ENCODE measurements around the gene RHNO1.
"Not testable (repeated sequence)": the region's sequence is repeated elsewhere in the genome, so short reads cannot be mapped to it uniquely, and the experiment has no call there.

The RHNO1 gene

GRCh38 chr12:2860170-2860569 lies 16.9 kb upstream of the RHNO1 start:
- no peak for DNase-seq

DNA sequence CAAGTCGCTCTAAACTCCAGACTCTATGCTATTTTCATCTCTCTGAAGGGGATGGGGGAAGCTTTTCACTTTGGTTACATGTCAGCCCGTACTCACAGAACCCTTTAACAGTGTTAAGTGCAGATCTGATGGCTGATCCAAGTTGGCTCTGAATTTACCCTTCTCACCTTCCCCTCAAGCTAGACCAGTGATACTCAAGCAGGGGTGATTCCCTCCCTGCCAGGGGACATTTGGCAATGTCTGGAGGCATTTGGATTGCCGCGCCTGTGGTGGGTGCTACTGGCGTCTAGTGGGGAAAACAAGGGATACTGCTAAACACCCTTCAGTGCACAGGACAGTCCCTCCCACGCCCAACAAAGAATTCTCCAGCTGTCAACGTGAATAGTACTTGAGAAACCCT lies 14.1 kb upstream of the RHNO1 start:
- DNase-seq = no peak

- DNase-seq = not testable (repeated sequence)
Observed at GRCh38 chr12:2863402-2863801, 13.6 kb upstream of the RHNO1 start.

DNA sequence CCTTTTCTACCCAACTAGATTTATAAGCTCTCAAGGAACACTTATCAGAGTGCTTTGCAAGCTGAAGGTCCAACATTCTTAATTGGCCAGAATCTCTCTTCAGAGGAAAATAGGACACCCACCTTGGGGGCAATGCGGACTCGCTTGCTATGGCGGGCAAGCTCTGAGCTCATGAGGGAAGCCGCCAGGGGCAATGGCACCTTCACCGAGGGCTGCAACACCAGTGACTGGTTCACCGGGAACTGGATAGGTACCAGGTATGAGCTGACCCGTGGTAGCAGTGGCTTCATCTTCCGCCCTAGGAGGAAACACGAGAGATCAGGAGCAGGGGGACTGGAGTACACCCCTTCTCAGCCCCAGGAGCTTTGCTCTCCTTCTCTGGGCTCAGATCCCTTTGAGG lies 12.8 kb upstream of the RHNO1 start:
- DNase-seq = no peak

GRCh38 chr12:2868986-2869632 lies 7.9 kb upstream of the RHNO1 start:
- DNase-seq = not testable (repeated sequence)

- no peak for DNase-seq
Observed at GRCh38 chr12:2876431-2877046, 484 bp upstream of the RHNO1 start.

- DNase-seq = no peak
Observed at GRCh38 chr12:2877953-2878732, 1.1 kb downstream of the RHNO1 start.

DNA sequence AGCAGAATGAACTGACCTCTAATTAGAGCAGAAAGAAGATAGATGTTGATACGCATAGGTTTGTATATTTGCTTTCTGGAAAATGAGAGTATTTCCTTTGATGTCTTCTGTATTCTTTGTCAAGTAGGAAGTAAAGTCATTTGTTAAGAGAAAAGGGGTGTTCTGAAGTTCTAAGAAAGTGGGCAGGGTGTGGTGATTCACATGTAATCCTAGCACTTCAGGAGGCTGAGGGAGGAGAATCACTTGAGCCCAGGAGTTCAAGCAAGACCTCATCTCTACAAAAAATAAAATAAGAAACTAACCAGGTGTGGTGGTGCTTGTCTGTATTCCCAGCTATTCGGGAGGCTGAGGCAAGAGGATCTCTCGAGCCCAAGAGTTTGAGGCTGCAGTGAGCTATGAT lies 2.8 kb downstream of the RHNO1 start:
- no peak for DNase-seq

GRCh38 chr12:2884810-2885209 lies 7.8 kb downstream of the RHNO1 start:
- DNase-seq = no peak

DNA sequence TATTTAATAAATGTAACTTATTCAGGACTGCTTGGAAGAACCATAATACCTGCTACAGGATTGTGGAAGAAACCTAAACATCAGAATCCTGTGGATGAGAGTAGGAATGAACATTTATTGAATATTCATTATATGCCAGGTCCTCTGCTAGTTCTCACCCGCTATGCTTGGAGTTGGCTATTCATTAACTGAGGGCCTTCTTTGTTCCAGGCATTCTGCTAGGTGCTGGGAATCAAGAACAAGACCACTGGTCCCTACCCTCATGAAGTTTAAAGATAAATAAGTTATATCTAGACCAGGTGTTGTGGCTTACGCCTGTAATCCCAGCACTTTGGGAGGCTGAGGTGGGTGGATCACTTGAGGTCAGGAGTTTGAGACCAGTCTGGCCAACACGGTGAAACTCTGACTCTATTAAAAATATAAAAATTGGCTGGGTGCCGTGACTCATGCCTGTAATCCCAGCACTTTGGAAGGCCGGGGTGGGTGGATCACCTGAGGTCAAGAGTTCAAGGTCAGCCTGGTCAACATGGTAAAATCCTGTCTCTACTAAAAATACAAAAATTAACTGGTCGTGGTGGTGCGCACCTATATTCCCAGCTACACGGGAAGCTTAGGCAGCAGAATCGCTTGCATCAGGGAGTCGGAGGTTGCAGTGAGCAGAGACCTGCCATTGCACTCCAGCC lies 9.9 kb downstream of the RHNO1 start:
- no peak for DNase-seq

- DNase-seq = no peak
Observed at GRCh38 chr12:2890001-2890387, 13.0 kb downstream of the RHNO1 start.

DNA sequence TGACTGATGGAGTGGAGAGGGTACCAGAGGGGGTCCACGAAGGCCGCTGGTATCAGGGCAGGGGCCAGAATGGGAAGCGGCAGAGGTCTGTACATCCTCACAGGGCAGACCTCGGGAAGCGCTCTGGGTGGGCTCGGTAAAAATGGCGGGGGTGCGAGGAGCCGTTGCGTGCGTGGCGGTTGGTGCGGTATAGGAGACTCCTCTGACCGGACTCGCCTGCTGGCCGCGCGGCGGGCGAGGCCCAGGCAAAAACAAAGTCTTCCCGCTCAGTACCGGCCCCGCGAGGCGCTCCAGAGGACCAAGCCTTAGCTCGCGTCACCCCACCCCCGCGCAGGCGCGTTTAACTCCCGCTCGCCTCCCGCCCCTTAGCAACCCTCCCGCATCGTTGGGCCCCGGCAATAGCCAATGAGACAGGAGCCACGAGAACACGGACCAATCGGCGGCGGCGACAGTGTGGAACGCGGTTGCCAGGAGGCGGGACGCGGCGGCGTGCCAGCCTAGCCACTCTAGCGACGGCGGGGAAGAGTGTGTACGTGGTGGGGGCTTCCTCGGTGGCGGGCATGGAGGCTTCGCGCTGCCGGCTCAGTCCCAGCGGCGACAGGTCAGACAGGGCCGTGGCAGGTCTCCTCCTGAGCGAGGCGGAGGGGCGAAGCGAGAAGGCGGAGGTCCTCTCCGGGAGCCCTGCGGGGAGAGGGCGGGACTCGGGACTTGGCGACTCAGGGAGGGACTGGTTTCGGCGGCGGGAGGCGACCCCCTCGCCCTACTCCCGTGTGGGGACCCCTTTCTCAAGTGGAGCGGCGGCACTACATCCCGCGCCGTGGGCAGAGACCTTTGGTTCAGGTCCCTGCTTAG lies 13.6 kb downstream of the RHNO1 start, which contains the start of gene TULP3:
TULP3 (plus strand) TSS at position 504 of the 852 bp plus-strand sequence; CDS start at position 561, 57 bp downstream.
- DNase-seq = peak; percentile 54

- DNase-seq = no peak
Observed at GRCh38 chr12:2891240-2892053, 14.4 kb downstream of the RHNO1 start.

DNA sequence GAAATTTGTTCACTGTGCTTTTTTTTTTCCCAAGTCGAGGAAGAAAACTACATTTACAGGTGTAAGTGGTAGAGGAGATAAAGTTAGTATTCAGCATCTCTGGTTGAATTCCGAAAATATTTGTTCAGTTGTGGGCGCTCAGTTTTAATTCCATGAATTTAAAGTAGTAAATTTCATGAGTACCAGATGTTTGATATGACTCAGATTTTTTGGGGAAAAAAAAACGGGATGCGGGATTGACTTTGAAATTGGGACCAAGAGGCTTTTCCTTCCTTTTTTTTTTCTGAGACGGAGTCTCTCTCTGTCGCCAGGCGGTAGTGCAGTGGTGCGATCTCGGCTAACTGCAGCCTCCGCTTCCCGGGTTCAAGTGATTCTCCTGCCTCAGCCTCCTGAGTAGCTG lies 15.2 kb downstream of the RHNO1 start:
- DNase-seq = no peak

- no peak for DNase-seq
Observed at GRCh38 chr12:2893007-2893406, 16.0 kb downstream of the RHNO1 start.

DNA sequence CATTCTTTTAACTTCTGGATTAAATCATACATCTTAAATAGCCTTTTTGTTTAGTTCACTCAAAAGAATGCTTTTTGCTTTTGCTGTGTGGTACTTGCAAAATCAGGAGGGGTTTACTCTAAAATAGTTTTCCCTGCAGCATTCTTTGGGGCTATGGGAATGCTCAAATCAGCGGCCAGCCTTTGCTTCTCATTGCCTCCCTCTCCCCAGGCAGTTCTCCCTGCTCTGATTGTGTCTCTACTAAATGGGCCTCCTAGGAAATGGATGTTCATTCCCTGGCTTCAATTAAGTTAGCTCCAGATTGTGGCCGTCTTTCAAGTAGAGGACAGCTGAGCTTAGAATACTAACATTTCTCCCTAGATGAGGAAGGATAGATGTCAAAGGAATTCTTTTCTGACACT lies 18.0 kb downstream of the RHNO1 start:
- DNase-seq = no peak

- DNase-seq = no peak
Observed at GRCh38 chr12:2895511-2895910, 18.5 kb downstream of the RHNO1 start.

DNA sequence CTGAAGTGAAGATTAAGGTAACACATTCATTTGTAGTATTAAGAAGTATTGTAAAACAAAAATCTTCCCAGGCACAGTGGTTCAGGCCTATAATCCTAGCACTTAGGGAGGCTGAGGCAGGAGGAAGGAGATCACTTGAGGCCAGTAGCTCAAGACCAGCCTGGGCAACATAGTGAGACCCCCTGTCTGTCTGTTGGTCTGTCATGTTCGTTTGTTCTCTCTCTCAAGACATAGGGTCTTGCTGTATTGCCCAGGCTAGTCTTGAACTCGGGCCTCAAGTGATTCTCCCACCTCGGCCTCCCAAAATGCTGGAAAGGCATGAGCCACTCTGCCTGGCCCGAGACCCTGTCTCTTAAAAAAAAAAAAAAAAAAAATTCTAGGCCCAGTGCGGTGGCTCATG lies 20.4 kb downstream of the RHNO1 start:
- DNase-seq = no peak

DNA sequence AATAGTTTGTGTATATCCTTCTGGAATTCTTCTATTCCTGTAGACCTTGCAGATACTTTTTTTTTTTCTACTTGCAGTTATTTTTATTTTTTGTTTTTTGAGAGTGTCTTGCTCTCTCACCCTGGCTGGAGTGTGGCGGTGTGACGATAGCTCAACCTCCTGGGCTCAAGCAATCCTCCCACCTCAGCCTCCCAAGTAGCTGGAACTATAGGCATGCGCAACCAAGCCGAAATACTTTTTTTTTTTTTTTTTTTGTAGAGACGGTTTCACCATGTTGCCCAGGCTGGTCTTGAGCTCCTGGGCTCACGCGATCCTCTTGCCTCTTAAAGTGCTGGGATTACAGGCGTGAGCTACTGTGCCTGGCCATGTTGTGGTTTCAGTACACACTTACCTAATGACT lies 23.6 kb downstream of the RHNO1 start:
- DNase-seq = no peak

- no peak for DNase-seq
Observed at GRCh38 chr12:2902272-2902880, 25.4 kb downstream of the RHNO1 start.

- DNase-seq = no peak
Observed at GRCh38 chr12:2904260-2904659, 27.2 kb downstream of the RHNO1 start.
